Measurements from ENCODE around the gene ARHGAP24. TPM values are rescaled to one million over a fixed set of nuclear protein-coding genes. Genes with fewer than 3 reads are reported as not detected.

The ARHGAP24 gene
- total RNA-seq, 2 experiments from 2014 or later, result 0.30 to 0.53 TPM

GRCh38 chr4:85603437-85604336 lies 128.7 kb downstream of the ARHGAP24 start:
- Histone ChIP-seq H3K27ac (ENCODE audit: low read depth in 1 of 2, low read length in 2 of 2) (no peak overlapping the region), H3K4me1 (ENCODE audit: insufficient read depth, low read length) (no peaks in the 10 kb centered on the region), H3K27me3 (ENCODE audit: control insufficient read depth in 1 of 2, insufficient read depth in 2 of 2, low read length in 2 of 2) (no peaks in the 10 kb centered on the region), H3K36me3 (ENCODE audit: insufficient read depth, low read length) (no peaks in the 10 kb centered on the region), H3K9me3 (ENCODE audit: control insufficient read depth in 1 of 2, insufficient read depth in 1 of 2, low read length in 2 of 2) (no peaks in the 10 kb centered on the region), H3K4me3 (ENCODE audit: low read length) (no peak overlapping the region)
- ChIA-PET CTCF (no interaction called here), POLR2A (no interaction called here)
- DNase-seq, result no peak
- Mint-ChIP-seq H3K36me3 (ENCODE audit: low read depth) (no peaks in the 10 kb centered on the region), H3K9me3 (no peaks in the 10 kb centered on the region), H3K27ac (no peak overlapping the region), H3K27me3 (no peaks in the 10 kb centered on the region), H3K4me3 (no peak overlapping the region), H3K4me1 (ENCODE audit: low read depth) (no peaks in the 10 kb centered on the region)
- intact Hi-C loops (cut with DNase I, micrococcal nuclease), result no loop called here
- TF ChIP-seq CTCF (IDR thresholded peaks at IDR 0.05), result no peak
- ATAC-seq (ENCODE audit: poor library complexity), result no peak

GRCh38 chr4:85606505-85606904 lies 131.6 kb downstream of the ARHGAP24 start:
- no peaks in the 10 kb centered on the region for H3K27me3 Mint-ChIP-seq

GRCh38 chr4:85607624-85608023 lies 132.7 kb downstream of the ARHGAP24 start:
- no peak overlapping the region for H3K4me3 Mint-ChIP-seq
- POLR2A ChIA-PET, result no interaction called here
- Histone ChIP-seq H3K27ac (ENCODE audit: low read depth in 1 of 2, low read length in 2 of 2) (no peak overlapping the region), H3K27me3 (ENCODE audit: control insufficient read depth in 1 of 2, insufficient read depth in 2 of 2, low read length in 2 of 2) (no peaks in the 10 kb centered on the region), H3K4me3 (ENCODE audit: low read length) (no peak overlapping the region), H3K4me1 (ENCODE audit: insufficient read depth, low read length) (no peaks in the 10 kb centered on the region), H3K9me3 (ENCODE audit: control insufficient read depth in 1 of 2, insufficient read depth in 1 of 2, low read length in 2 of 2) (peaks cover 0 to 5% of the 10 kb centered on the region in 2 experiments), H3K36me3 (ENCODE audit: insufficient read depth, low read length) (no peaks in the 10 kb centered on the region)
- DNase-seq (peak in 2 of 14 experiments; percentile 1 to 11), ATAC-seq (ENCODE audit: poor library complexity) (no peak)
- intact Hi-C loops (cut with DNase I, micrococcal nuclease), result no loop called here
- H3K27ac Mint-ChIP-seq, result no peak overlapping the region
- no peaks in the 10 kb centered on the region for H3K9me3 Mint-ChIP-seq
- H3K36me3 Mint-ChIP-seq (ENCODE audit: low read depth), result no peaks in the 10 kb centered on the region
- no peak for TF ChIP-seq CTCF (IDR thresholded peaks at IDR 0.05)
- H3K27me3 Mint-ChIP-seq, result no peaks in the 10 kb centered on the region
- no peaks in the 10 kb centered on the region for H3K4me1 Mint-ChIP-seq (ENCODE audit: low read depth)
- CTCF ChIA-PET, result interaction anchor here (1.1 kb wide), 1 partner anchor 8 kb away, joined by 3 read pairs; no protein-coding TSS in a partner anchor

More at GRCh38 chr4:85606505-85606904, 131.6 kb downstream of the ARHGAP24 start:
- no peaks in the 10 kb centered on the region for H3K9me3 Mint-ChIP-seq
- Histone ChIP-seq H3K36me3 (ENCODE audit: insufficient read depth, low read length) (no peaks in the 10 kb centered on the region), H3K4me1 (ENCODE audit: insufficient read depth, low read length) (no peaks in the 10 kb centered on the region), H3K4me3 (ENCODE audit: low read length) (no peak overlapping the region), H3K9me3 (ENCODE audit: control insufficient read depth in 1 of 2, insufficient read depth in 1 of 2, low read length in 2 of 2) (no peaks in the 10 kb centered on the region), H3K27ac (ENCODE audit: low read depth in 1 of 2, low read length in 2 of 2) (no peak overlapping the region), H3K27me3 (ENCODE audit: control insufficient read depth in 1 of 2, insufficient read depth in 2 of 2, low read length in 2 of 2) (no peaks in the 10 kb centered on the region)
- no peak overlapping the region for H3K4me3 Mint-ChIP-seq
- intact Hi-C loops (cut with DNase I, micrococcal nuclease), result no loop called here
- no peaks in the 10 kb centered on the region for H3K4me1 Mint-ChIP-seq (ENCODE audit: low read depth)
- ATAC-seq (ENCODE audit: poor library complexity) (no peak), DNase-seq (no peak)
- no peaks in the 10 kb centered on the region for H3K36me3 Mint-ChIP-seq (ENCODE audit: low read depth)
- CTCF ChIA-PET, result no interaction called here
- no peak for TF ChIP-seq CTCF (IDR thresholded peaks at IDR 0.05)
- H3K27ac Mint-ChIP-seq, result no peak overlapping the region
- POLR2A ChIA-PET, result no interaction called here

Measured in CD4-positive, alpha-beta T cell (primary cell).